GM21786 (cell line): ENCODE measurements around the gene UBE2F.
A peak's percentile ranks its signal among the peaks of the same experiment; 100 is the strongest.
"Not testable (repeated sequence)": the region's sequence is repeated elsewhere in the genome, so short reads cannot be mapped to it uniquely, and the experiment has no call there.

Experiments
- ATAC-seq: cut with Tn5 transposase; IDR thresholded peaks from one replicate; pipeline ENCODE4 v1.9.1; 2021; ENCODE audit not compliant: unreplicated experiment

The UBE2F gene

GRCh38 chr2:237977380-237977779 lies 10.6 kb downstream of the UBE2F start:
- ATAC-seq: no peak

GRCh38 chr2:237978058-237978712 lies 11.4 kb downstream of the UBE2F start:
- ATAC-seq: no peak

DNA sequence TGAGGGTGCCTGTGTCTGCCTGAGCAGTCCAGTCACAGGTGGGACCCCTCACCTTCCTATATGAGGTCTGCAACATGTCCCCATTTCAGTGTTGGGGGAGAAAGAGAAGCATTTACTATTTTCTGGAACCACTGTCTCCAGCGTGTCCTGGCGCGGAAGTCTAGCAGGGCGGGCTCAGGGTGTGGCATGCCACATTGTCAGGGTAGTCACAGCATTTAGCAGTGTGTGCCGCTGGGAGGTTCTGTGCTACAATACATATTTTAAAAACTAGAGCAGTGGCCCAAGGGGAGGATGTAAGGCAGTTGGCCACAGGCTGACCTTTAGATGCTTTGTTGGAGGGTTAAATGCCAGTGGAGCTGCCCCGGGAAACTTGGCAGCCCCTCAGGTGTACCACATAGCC lies 12.5 kb downstream of the UBE2F start:
- no peak for ATAC-seq

DNA sequence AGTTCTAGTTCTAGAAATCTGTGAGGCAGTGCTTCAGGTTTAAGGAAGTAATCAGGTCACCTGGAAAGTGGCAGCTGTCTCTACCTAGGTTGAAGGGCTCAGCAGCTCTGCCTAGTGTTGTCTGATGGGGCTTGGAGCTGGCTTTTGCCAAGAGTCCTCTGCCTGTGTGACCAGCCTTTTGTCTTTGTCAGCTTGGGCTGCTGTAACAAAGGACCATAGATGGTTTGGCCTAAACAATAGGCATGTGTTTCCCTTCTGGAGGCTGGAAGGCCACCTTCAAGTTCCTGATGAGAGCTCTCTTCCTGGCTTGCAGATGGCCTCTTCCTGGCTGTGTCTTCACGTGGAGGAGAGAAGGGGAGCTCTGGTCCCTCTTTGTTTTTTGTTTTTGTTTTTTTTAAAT lies 13.3 kb downstream of the UBE2F start:
- no peak for ATAC-seq

DNA sequence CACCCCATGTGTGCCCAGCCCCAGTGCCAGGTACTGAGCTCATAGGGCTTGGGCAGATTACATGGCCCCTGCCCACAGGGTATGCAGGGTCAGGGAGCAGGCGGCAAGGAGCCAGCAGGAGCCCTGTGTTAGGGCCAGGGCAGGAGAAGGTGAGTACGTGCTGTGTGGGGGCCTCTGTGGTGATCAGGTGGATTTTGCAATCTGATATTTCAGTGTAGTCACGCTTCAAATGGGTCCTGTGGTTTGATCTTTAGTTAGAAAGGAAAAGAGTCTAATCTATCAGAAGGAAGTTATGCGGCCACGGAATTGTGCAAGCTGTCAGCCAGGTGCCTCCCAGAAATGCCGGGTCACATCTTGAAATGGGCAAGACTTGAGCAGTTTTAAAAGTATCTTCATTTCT lies 13.9 kb downstream of the UBE2F start:
- no peak for ATAC-seq

DNA sequence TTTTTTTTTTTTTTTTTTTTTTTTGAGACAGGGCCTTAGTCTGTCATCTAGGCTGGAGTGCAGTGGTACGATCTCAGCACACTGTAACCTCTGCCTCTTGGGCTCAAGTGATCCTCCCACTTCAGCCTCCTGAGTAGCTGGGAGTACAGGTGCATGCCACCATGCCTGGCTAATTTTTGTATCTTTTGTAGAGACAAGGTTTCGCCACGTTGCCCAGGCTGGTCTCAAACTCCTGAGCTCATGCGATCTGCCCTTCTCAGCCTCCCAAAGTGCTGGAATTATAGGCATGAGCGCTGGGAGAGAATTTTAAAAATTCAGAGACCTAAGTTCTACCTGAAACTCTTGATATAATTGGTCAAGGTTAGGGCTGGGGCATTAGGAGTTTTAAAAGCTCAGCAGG lies 14.8 kb downstream of the UBE2F start:
- not testable (repeated sequence) for ATAC-seq

DNA sequence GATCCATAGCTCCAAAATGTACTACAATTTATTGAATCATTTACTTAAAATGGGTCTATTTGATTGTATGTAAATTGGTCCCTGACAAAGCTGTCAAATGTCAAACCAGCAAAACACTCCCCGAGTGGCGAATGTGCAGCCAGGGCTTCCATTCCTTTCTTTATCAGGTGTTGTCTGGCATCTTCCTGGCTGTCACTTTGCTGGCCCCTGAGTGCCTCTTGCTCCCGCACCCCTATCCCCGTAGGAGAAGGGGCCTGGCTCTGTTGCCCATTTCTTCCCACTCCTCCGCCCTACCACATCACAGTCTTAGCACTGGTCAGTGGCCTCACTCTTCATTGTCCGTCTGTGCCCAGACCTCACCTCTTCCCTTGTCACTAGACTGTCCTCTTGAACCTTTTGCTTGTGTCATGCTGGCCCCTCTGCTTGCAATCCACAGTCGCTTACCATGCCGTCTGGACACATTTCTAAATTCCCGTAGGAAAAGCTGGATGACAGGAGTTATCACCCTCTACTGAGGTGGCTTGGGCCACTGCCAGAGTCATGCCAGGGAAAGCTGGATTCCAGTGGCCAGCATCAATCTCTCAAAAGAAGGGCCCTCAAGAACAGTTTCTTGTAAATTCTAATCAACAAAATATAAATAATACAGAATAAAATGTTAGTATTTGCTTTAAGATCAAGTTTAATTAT lies 15.4 kb downstream of the UBE2F start:
- ATAC-seq: no peak

DNA sequence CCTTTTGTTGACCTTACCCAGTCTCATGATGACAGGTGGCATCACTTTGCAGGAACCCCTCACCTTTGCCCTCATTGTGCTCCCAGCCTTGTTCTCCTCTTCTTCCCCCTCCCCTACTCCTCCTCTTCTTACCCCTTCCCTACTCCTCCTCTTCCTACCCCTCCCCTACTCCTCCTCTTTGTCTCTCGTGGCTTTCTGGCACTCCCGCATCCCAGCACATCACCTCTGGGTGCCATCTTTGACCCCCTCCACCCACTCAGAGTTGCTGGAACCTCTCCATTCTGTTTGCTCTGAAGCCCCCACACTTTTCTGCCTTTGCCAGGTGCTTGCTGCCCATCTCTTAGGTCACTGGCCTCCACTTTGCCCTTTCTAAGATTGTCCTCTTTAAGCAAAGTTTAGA lies 17.1 kb downstream of the UBE2F start:
- ATAC-seq: no peak

- no peak for ATAC-seq
Observed at GRCh38 chr2:237987268-237987667, 20.5 kb downstream of the UBE2F start.

- ATAC-seq: no peak
Observed at GRCh38 chr2:237993701-237994100, 26.9 kb downstream of the UBE2F start.

DNA sequence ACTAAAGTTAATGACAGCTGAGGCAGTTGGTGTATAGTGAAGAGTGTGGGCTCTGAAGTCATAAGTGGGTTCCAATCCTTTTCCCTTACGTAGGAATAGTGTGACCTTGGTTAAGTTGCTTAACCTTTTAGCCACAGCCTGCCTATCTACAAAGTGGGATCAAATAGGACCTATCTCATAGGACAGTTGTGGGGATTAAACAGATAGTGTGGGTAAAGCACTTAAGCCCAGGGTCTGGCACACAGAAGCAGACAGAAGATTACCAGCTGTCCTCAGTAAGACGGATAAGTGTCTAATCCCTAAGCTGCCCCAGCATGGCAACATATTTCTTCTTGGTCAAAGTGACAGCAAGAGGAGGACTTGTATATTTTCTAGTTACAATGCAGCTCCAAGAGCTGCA lies 28.2 kb downstream of the UBE2F start:
- ATAC-seq: no peak

DNA sequence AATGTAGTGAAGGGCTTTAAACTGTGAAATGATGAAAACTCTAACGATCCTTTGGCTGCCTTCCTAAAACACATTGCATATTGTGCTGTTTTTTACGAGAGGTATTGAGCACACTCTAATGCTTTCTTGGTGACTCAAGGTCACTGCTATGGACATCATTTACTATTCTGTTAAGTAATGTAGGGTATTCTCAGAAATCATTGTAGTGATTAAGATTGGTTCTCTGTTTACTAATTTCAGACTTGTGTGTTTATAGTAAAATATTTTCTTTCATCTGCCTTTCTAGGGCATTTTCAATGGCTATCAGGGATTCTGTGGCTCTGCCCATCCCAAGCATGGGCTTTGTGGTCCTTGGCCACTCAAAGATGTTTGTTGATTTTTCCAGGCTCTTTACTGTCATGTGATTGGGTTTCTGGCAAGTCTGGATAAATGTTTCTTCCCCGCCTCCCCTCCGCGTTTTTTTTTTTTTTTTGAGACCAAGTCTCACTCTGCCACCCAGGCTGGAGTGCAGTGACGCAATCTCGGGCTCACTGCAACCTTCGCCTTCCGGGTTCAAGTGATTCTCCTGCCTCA lies 29.3 kb downstream of the UBE2F start:
- no peak for ATAC-seq

DNA sequence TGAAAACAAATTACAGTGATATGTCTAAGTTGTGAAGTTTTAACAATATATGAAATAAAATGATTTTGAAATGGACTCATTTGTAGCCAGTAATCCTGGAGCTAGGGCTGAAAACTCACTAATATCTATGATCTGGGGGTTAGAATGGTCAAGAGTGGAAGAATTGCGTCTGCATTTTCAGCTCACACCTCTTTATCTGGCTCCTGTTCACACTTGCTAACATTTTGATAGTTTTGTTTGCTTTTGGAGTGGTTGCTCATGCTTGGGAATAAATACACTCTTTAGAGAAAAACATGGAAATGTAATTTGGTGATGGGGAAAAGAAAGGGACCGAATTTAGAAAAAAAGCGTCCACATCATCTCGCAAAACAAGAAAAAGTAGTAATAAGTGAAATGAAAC lies 30.7 kb downstream of the UBE2F start:
- ATAC-seq: no peak

GRCh38 chr2:237998530-237998929 lies 31.7 kb downstream of the UBE2F start:
- peak; percentile 96 for ATAC-seq

DNA sequence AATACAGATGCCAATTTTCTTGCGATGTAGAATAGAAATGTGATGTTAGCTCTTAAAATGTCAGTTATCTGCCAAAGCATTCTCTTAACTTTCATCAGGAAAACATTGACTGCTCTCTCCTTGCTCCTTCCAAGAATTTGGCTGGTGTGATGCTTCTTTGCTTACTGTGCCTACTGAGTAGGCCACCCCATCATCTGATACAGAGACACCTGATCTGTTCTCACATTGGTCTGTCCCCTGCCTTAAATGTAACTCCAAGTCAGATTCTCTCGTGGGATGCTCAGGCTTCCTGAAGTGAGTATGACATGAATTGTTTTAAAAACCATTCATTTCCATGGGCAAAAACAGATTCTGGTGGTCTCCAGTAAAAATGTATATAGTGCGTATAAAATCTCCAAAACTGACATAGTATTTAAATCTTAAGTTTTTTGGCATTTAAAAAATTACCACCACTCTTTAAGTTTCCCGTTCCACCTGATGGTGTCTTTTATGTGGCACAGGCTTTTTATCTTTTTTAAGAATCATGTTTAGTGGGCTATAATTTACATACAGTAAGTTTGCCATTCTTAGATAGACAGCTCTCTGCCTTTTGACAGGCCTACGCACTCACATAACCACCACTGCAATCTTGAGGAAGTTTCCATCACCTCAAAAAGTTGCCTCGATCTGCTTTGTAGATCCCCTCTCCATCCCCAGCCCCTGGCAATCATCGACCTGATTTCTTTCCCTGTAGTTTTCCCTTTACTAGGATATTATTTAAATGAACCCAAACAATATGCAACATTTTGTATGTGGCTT lies 36.6 kb downstream of the UBE2F start:
- no peak for ATAC-seq

DNA sequence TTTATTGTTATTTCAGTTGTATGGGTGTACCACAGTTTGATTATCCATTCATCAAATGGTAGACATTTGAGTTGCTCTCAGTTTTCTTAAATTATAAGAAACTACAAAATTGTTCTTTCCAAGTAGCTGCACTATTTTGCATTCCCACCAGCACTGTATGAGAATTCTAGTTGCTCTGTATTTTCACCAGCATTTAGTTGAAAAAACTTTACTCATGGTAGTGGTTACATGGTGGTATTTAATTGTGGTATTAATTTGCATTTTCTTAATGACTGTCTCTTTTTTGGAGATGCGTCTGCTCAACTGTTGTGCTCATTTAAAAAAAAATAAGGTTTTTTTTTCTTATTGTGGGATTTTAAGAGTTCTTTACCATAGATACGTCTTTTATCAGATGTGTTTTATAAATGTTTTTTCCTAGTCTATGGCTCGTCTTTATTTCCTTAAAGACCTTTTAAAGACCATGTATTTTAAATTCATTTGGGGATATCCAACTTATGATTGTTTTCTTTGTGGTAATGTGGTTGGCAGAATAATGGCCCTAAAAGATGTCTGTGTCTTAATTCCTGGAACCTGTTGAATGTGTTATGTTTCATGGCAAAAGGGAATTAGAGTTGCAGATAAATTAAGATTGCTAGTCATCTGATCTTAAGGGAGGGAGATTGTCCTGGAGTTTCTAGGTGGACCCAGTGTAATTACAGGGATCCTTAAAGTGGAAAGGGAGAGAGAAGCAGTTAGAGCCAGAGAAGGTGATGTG lies 37.4 kb downstream of the UBE2F start:
- ATAC-seq: no peak

- no peak for ATAC-seq
Observed at GRCh38 chr2:238005528-238005927, 38.7 kb downstream of the UBE2F start.

- ATAC-seq: no peak
Observed at GRCh38 chr2:238006510-238006909, 39.7 kb downstream of the UBE2F start.

DNA sequence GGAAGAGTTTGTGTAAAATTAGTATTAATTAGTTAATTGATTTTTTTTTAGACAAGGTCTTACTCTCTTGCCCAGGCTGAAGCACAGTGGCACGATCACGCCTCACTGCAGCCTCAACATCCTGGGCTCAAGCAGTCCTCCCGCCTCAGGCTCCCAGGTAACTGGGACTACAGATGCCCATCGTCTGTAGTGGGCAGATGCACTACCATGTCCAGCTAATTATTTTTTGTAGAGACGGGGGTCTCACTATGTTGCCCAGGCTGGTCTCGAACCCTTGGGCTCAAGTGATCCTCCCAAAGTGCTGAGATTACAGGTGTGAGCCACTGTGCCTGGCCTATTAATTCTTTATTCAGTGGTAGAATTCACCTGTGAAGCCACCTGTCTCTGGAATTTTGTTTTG lies 41.1 kb downstream of the UBE2F start:
- ATAC-seq: no peak

DNA sequence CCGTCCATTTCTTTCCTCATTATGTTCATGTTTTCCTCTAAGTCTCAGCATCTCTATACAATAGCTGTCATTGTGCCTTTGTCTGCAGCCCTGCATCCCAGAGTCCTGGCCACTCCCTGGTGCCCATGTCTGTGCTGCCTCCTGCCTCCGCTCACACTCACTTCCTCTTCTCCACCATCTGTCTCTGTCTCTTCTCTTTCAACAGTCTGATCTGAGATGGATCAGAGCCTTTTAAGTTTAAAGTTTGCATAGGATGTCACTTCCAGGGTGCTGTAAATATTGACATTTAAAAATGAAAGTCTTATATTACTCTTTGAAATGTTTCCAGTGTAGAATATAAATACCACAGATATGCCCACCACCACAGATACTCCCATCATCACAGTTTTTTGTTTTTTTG lies 42.7 kb downstream of the UBE2F start:
- ATAC-seq: no peak

DNA sequence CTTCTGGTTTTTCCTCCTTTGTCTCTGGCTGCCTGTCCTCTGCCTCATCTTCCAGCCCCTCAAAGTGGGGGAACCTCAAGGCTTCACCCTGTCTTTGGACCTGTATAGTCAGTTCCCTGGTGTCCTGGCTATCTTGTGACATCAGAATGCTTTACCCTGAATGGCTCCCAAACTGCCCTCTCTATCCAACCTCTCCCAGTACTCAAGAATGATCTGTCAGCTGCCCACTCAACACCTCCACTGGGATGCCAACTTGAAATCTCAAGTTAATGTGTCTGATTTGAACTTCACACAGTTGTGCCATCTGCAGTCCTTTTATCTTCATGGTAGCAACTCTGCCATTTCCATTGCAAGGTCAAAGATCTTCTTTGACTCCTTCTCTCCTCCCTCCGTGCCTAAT lies 43.8 kb downstream of the UBE2F start:
- no peak for ATAC-seq
